T-helper 9 cell (primary cell): ENCODE results near the gene HEATR5B.
"Not testable (repeated sequence)": the region's sequence is repeated elsewhere in the genome, so short reads cannot be mapped to it uniquely, and the experiment has no call there.

Experiments
- DNase-seq: peaks from one replicate; pipeline ENCODE4 v3.0.0-alpha.2; 2020

HEATR5B gene

DNA sequence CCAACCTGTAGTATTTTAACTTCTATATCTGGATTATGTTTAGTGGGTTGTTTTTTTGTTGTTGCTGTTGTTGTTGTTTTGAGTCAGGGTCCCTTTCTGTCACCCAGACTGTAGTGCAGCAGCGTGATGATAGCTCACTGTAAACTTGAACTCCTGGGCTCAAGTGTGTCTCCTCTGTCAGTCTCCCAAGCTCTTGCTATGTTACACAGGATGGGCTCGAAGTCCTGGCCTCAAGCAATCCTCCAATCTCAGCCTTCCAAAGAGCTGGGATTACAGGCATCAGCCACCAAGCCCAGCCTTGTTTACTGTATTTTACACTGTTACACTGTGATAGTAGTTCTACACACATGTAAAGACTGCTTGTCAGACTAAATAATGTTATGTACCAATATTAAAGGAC, 108.1 kb downstream of the HEATR5B start:
- DNase-seq, result no peak

DNA sequence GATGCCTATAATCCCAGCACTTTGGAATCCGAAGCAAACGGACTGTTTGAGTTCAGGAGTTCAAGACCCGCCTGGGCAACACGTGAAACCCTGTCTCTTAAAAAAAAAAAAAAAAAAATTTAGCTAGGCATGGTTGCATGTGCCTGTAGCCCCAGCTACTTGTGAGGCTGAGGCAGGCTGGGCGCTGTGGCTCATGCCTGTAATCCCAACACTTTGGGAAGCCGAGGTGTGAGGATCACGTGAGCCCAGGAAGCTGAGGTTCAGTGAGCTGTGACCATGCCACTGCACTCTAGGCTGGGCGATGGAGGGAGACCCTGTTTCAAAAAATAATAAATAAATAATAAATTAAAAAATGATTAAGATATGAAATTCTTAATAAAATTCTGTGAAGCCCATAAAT, 108.9 kb downstream of the HEATR5B start:
- DNase-seq, result no peak

DNA sequence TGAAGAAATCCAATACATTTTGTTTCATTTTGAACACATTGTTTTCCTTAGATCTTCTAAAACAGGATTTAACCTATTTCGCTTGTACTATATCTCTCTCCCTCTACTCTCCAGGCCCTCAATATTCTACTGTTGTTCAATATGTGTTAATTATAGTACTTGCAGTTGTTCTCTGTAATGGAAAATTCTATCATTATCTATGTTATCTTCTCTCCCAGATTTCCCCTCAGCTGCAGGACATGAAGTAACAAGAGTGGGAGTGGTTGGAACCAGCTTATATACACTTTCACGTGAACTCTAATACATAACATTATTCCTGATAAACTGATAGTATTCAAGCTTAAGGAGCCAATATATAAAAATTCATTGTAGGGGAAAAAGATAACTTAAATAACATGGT, 110.9 kb downstream of the HEATR5B start:
- no peak for DNase-seq

DNA sequence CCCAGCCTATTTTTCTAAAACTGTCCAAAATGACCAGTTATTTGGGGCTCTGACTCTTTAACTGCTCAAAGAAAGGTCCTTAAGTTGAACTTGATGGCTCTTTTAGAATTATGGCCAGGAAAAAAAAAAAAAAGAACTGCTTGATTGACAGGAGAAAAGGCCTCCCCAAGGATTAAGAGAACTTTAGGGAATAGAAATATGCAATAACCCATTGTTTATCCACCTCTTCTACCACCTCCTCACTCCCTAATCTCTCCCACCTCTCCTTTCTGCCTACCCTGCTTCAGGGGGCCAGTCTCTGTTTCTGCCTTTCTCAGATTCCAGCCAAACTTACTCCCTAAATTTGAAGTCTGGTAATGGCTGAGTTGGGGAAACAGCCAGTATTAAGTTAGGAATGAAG, 112.2 kb downstream of the HEATR5B start:
- no peak for DNase-seq

DNA sequence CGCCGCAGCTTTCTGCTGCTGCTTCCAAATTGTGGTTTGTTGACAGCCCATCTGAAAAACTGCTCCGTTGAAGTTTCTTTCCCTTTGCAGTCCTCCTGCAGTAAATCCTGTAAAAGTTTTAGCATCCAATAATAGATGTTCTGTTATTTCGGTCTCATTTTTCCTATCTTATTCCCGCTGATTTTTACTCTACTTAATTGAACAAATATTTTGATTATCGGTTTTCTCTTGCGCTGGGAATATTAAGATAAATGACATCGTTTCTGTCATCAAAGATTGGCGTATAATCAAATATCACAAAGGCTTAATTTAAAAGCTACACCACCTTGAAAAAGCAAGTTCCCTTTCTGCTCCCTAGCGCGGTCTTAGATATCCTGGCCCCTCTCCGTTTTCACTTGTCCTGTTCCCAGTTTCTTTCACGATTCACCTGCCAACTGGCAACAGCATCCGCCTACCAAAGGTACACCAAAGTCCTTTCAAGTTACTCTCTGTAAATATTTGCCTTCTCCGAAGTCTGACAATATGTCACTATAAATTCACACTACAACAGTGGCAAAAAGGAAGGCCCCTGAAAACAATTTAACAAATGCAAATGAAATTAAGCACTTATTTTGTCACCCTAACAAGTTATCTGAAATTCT, 116.8 kb downstream of the HEATR5B start:
- DNase-seq, result no peak

DNA sequence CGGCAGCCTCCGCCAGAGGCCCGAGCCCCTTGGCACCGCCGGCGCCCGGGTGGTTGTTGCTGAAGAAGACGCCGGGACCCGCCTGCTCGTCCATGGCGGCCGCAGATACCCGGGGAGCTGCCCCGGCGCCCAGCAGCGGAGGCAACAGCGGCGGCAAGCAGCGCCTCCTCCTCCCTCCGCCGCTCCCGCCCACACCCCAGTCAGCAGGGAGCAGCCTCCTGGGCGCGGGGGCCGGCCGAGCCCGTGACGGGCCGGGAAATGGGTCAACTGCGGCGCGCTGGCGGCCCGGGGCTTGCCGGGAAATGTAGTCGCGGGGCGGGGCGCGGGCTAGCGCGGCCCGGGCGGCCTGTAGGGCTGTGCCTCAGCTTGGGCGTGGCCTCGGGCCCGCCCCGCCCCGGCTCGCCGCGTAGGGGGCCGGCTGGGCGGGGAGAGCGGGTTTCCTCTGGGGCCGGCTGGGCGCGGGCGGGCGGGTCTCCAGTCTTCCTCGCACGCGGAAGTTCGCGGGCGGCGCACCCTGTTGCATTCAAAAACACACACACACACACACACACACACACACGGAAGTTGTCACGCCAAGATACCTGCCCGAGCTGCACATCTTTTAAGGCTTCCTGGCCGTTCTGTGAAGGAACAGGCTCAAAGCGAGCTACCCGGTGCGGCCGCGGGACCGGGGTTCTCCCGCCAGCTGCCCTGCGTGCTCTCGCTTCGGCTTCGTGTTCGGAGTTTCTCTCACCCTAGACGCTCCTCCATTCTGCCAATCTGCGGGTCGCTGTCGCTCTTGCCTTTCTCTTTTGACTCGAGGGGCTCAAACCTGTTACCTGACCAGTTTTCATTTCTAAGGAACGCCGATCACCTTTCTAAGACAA, 117.6 kb downstream of the HEATR5B start, which contains the start of gene STRN:
Gene STRN (minus strand): TSS at position 167 of the 866 bp plus-strand sequence. CDS start 73 bp downstream, at position 94.
- peak; percentile 95 for DNase-seq

DNA sequence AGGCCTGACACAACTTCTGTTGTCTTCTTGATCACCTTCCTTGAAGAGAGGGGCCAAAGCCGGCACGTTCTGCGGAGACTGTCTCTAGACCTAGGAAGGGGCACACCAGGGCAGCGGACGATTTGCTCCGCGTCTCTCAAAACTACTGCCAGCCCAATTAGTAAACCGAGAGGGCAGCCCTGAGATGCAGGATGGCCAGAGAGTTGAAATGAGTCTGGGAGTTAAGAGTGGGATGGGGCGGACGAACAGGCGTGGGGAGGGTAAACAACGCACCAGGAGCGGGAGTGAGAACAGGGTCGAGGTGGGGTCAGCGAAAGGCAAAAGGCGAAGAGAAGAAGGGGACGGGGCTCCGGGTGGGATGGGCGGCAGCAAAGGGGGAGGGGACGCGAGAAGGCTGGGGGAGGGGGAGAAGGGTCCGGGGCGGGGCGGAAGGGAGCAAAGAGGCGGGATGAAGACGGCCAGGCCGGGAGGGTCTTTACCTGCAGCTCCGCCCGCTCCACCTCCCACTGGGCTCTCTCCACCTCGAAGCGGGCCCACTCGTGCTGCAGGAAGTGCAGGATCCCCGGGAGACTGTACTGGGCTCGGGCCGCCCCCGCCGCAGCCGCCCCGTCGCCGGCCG, 118.3 kb downstream of the HEATR5B start:
- peak; percentile 7 for DNase-seq

DNA sequence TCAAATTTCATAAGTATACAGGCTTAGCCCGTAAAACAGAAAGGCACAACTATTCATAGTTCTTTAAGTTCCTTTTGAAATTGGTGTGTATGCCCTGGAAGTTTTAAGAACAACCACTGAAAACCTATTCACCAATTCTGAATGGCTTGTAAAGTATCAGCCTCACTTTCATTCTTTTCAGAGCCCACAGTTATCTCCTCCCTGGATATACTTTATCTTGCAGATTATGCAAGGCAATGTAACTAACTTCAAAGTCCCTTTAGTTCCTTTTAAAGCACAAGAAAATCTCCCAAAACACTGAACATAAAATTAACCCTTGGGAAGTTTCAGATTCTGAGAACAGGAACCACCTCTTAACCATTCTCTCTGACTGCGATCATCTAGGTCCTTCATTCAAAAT, 119.0 kb downstream of the HEATR5B start:
- DNase-seq, result no peak

DNA sequence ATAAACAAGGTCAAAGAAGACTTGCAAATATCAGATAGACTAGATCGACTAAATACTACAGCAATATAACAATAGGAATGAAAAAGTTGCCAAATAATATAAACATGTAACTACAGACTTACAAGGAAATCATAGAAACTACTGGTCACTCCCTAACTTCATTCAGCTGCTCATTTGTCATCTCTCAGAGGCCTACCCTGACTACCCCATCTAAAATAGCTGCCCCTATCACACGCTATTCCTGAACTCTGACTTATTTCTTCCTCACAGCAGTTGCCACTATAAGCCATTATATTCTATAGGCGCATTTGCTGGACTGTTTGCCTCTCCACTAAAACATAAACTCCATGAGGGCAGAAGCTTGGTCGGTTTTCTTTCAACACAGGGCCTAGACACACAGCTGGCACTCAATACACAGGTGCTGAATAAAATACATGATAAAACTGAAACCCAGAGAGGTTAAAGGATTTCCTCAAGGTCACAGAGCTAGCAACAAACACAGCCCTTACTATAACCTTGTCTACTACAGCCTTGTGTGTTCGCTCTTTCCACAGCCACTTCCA, 119.6 kb downstream of the HEATR5B start:
- DNase-seq, result no peak

DNA sequence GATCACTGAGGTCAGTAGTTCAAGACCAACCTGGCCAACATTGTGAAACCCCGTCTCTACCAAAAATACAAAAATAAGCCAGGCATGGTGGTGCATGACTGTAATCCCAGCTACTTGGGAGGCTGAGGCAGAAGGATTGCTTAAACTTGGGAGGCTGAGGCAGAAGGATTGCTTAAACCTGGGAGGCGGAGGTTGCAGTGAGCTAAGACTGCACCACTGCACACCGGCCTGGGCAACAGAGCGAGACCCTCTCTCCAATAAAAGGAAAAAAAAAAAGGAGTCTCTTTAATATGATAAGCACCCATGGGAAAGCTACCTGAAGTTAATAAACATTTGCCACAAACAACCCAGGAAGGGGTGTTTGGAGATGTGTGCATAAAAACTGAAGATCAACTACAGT, 120.4 kb downstream of the HEATR5B start:
- DNase-seq, result no peak

DNA sequence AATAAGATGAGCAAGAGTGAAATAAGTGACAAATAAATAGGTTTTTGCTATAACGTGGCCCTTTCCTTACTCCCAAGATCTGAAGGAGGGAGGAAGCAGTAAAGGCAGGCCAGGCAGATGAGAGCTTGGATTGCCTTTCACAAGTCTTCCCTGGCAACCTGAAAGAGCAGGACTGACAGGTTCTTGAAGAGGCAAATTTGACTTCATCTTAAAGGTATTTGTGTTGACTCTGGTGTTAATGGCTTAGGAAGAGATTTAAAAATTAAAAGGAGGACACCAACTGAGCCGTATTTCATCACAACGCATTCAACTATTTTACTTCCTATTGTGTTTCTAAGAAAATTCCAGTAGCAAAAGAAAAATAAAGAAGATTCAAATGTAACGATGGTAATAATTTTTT, 121.1 kb downstream of the HEATR5B start:
- DNase-seq, result no peak

DNA sequence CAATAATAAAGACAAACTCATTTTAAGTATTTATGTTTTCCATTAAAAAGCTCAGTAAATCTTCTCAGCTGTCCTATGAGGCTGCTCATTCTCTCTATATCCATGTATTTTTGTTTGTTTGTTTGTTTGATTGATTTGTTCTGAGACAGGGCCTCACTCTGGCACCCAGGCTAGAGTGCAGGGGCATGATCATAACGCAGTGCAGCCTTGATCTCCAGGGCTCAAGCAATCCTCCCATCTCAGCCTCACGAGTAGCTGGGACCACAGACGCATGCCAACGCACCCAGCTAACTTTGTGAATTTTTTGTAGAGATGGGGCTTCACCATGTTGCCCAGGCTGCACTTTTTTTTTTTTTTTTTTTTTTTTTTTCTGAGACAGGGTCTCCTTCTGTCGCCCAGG, 123.4 kb downstream of the HEATR5B start:
- no peak for DNase-seq

DNA sequence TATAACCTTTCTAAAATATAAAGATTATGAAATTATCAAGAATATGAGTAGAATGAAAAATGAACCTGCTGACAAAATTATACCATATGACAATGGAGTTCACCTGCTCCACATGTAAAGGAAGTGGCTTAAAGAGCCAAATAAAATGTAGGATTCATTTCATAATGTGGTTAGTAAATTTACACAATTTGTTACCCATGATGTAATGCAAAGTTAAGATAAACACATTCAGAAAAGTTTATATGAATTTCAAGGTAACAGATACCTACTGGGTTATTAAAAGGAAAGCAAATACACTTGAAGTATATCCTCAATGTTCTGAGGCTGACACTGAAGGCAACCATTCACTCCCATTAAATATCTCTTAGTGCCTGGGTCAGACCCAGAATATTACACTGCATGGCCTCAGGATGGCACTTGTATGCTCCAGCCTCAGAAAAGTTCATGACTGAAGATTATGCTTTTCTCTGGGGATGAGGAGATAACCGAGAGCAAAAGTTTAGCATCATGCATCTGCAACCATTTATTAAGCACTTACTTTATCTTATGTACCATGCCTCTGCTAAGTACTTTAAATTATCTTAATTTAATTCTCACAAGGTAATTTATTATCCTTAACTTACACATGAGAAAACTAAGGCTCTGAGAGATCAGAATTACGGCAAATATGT, 124.0 kb downstream of the HEATR5B start:
- DNase-seq, result no peak

DNA sequence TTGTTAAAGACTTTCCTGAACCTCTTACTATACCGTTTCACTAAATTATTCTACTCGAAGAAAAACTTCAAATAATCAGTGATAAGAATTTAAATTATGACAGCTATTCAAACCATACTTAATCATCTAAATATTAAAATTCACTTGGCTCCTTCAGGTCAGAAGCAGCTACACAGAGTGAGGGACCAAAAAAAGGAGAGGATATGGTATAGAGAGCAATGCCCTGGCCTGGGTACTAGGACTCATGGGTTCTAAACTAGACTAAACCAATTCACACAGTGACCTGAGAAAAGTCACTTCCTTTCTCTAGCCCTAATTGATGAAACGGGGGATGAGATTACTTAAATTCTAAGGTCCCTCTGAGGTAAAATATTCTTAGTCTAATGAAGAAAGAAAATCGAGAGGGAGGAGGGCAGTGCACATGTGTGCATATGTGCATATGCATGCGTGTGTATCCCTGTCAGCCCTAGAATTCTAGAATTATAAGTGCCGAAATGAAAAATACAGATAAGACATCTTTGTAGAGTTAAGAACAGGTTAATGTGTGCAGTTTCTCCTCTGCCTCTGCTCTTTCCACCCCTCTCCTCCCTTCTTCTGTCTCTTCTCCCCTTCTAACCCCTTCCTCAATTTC, 129.1 kb downstream of the HEATR5B start:
- DNase-seq, result no peak

DNA sequence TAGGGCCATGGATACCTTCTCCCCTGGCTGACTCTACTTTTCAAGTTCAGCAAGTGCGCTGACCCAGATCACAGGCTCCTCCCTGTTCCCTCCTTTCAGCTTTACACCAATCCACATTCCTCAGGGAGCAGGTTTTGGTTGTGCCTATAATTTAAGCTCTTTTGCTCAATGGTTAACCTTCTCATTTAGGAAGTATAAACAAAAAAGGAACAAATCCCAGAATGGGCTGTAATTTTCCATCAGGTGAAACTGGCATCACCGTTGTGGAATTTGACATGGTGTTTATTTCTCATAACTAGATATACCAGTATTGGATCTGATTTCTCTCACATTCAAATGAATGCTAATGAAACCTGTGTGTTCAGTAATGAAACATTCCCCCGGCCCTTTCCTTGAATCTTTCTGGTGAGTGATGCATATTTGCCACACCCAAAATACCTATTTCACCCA, 131.4 kb downstream of the HEATR5B start:
- no peak for DNase-seq

DNA sequence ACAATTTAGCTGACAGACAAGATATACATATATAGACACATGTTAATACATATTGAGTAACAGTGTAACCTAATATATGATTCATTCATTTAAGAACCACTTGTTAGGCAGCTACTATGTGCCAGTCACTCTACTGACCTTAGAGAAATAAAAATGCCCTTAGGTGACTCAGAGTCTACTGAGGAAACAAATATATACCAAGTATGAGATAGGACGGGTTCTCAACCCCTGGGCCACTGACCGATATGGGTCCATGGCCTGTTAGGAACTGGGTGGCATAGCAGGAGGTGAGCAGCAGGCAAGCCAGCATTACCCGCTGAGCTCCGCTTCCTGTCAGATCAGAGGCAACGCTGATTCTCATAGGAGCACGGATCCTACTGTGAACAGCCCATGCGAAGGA, 132.6 kb downstream of the HEATR5B start:
- no peak for DNase-seq

DNA sequence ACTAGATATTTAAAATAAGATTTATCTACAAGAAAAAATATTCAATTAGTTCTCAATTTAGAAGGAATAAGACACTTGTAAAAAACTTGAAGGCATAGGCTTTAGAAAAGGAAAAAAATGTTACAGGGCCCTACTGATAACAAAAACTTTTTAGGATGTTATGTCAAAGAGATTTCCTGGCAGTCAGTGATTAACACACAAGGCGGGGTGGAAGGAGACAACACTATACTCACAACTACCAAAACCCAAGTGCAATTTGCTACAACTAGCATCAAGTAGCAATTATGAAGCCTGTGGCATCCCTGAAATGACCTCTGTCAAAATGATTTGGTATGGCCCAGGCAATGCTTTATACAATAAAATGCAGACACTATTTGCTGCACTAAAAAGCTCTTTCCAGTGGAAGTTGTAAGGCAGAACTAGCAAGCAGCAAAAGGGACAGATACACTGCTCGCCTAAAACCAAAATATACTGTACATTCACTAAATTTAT, 133.1 kb downstream of the HEATR5B start:
- no peak for DNase-seq

DNA sequence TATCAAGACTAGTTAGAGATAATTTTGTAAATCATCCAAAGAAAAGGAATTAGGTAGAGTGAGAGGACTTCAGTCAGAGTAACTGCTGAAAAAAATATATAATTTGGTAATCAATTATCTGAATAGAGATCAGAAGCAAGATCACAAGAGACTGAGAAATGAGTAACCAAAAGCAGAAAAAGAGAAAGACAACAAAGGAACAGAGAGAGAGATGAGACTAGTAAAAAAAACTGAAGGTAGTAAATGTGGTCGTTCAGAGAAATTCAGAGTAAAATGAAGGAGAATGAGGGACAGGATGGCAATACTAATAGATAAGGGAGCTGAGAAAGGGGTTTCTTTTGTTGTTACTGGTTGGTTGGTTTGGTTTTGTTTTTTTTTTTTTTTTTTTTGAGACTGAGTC, 134.3 kb downstream of the HEATR5B start:
- no peak for DNase-seq

DNA sequence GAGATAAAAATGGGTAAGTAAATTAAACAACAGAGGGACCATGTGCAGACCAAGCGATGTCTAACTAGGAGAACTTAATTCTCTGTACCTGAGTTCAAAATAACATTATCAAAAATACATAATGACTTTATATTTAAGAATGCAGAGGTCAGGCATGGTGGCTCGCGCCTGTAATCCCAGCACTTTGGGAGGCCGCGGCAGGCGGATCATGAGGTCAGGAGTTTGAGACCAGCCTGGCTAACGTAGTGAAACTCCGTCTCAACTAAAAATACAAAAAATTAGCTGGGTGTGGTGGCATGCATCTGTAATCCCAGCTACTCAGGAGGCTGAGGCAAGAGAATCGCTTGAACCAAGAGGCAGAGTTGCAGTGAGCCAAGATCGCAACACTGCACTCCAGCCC, 138.9 kb downstream of the HEATR5B start:
- DNase-seq, result not testable (repeated sequence)

DNA sequence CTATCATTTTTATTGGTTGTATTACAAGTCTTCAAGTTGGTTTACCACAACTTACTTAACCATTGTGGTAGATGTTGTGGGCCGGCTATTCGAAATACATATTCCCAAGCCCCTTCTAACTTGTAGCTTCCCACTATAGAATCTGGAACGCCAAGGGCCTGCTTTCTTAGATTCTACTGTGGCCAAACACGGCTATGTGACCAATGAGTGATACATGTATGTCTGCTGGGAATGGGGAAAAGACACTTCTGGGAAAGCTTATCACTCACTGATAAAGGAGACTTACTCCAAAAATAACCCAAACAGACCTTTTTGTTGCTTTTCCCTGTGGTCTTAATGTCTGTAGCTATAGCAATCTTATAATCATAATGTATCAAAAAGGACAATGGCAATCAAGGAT, 142.3 kb downstream of the HEATR5B start:
- DNase-seq, result no peak

DNA sequence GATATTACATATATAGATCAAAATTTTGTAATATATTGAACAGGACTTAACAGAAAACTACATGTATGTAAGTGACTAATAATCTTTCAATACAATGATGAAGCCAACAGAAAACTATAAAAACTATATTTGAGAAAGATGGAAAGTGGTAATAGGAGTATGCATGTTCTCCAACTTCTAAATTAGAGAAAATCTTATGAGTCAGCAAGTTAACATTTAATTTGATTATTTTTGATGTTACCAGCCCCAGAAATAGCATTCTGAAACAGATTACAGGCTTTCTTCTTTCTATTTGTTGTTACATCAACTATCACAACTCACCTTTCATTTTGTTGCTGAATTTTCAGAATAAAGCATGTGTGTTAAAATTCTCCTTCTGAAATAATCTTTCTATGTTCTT, 147.6 kb downstream of the HEATR5B start:
- DNase-seq, result not testable (repeated sequence)

DNA sequence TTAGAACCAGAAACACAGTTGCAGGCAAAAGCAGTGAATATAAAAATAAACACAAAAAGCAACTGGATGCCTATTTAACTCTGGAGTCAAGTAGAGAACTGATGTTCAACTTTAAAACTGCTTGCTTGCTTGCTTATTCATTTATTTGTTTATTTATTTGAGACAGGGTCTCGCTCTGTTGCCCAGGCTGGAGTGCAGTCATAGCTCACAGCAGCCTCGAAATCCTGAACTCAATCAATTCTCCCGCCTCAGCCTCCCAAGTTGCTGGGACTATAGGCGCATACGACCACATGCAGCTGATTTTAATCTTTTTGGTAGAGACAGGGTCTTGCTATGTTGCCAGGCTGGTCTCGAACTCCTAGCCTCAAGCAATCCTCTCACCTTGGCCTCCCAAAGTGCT, 152.5 kb downstream of the HEATR5B start:
- not testable (repeated sequence) for DNase-seq
